ENCODE results near the gene EPHA5. TPM values are rescaled to one million over a fixed set of nuclear protein-coding genes. Genes with fewer than 3 reads are reported as not detected.

The EPHA5 gene
- polyA plus RNA-seq, 1 donor (not counting 4 experiments of a cell fraction or from before 2014, with no cell fraction given) = not detected

DNA sequence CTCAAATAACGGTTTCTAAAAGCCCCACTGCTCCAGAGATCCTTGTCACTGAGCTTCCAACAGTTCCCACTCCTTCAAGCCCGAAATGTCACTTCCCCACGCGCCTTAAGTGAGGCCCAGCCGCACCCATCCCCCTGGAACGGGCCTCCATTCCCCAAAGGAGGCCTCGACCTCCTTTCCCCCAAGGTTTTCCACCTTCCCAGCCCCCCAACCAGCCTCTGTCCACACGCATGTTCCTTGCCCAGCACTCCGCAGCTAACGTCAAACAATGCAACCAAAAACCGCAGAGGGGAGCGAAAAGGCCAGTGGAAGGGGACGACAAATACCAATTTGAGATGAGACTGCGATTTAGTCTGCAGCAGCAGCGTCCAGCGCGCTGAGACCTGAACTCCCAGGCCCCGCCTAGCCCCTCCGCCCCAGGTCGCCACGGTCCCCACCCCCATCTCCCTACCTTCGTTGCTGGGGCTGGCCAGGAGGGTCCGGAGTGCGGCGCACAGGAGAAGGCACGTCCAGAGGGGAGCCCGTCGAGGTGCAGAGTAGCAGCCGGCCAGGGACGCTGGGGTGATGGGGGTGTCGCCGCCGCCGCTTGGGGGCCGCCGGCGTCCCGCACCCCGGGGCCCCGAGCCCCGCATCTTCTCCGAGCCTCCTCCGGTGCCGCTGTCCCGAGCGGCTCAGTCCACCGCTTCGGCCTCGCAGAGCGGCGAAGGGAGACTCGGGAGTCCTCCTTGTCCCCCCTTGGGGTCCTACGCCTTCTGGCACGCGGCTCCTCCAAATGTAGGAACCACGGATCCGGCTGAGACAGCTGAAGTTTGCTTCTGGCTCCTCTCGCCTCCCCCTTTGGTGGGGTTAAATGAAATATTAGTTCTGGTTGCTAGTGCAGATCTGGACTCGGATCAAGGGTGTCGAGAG lies 924 bp downstream of the EPHA5 start:
- Histone ChIP-seq H3K4me1 (ENCODE audit: control insufficient read depth, extremely low read depth, insufficient read depth, low read length) (peaks cover 11% of the 10 kb centered on the region), H3K9ac (ENCODE audit: control insufficient read depth, extremely low read depth, insufficient read depth, low read length) (no peak overlapping the region), H4K20me1 (ENCODE audit: control insufficient read depth, extremely low read depth, insufficient read depth, low read length) (peaks cover 2% of the 10 kb centered on the region), H3K79me2 (ENCODE audit: control insufficient read depth, insufficient read depth, low read length) (no peaks in the 10 kb centered on the region), H3K4me2 (ENCODE audit: control insufficient read depth, extremely low read depth, insufficient read depth, low read depth, low read length) (peak overlapping the region; percentile 86), H3K36me3 (ENCODE audit: control insufficient read depth in 2 of 2, extremely low read depth in 1 of 2, insufficient read depth in 2 of 2, low read length in 2 of 2) (no peaks in the 10 kb centered on the region), H3K9me3 (ENCODE audit: control insufficient read depth, low read depth, low read length) (no peaks in the 10 kb centered on the region), H3K9me1 (ENCODE audit: control insufficient read depth, extremely low read depth, insufficient read depth, low read length) (no peaks in the 10 kb centered on the region), H3K27me3 (ENCODE audit: control insufficient read depth, extremely low read depth, insufficient read depth, low read length) (peaks cover 42% of the 10 kb centered on the region), H3K4me3 (ENCODE audit: control insufficient read depth in 2 of 3, extremely low read depth in 1 of 3, insufficient read depth in 2 of 3, low read depth in 1 of 3, low read length in 3 of 3) (peak overlapping the region in 2 of 3 experiments; percentile 61 to 62), H3K27ac (ENCODE audit: control insufficient read depth, insufficient read depth, low read length) (no peak overlapping the region), H2AFZ (ENCODE audit: control insufficient read depth, low read length) (peak overlapping the region; percentile 8)
- DNase-seq (ENCODE audit: low read depth, low spot score) (no peak), FAIRE-seq (no peak)
- dilution Hi-C loops (cut with MboI; ENCODE audit: extremely low pct_ligation_motif_present, low sequenced_read_pairs) = no loop called here
- TF ChIP-seq EZH2 (IDR thresholded peaks at IDR 0.05; ENCODE audit: low read length) = peak; percentile 43
- TF ChIP-seq, protein P1, sequence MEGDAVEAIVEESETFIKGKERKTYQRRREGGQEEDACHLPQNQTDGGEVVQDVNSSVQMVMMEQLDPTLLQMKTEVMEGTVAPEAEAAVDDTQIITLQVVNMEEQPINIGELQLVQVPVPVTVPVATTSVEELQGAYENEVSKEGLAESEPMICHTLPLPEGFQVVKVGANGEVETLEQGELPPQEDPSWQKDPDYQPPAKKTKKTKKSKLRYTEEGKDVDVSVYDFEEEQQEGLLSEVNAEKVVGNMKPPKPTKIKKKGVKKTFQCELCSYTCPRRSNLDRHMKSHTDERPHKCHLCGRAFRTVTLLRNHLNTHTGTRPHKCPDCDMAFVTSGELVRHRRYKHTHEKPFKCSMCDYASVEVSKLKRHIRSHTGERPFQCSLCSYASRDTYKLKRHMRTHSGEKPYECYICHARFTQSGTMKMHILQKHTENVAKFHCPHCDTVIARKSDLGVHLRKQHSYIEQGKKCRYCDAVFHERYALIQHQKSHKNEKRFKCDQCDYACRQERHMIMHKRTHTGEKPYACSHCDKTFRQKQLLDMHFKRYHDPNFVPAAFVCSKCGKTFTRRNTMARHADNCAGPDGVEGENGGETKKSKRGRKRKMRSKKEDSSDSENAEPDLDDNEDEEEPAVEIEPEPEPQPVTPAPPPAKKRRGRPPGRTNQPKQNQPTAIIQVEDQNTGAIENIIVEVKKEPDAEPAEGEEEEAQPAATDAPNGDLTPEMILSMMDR (optimal IDR thresholded peaks at IDR 0.05 in 1 of 3, IDR thresholded peaks at IDR 0.05 in 1 of 3, conservative IDR thresholded peaks at IDR 0.05 in 1 of 3; ENCODE audit: extremely low read depth in 1 of 3, insufficient read depth in 2 of 3, low read length in 3 of 3) = no peak

DNA sequence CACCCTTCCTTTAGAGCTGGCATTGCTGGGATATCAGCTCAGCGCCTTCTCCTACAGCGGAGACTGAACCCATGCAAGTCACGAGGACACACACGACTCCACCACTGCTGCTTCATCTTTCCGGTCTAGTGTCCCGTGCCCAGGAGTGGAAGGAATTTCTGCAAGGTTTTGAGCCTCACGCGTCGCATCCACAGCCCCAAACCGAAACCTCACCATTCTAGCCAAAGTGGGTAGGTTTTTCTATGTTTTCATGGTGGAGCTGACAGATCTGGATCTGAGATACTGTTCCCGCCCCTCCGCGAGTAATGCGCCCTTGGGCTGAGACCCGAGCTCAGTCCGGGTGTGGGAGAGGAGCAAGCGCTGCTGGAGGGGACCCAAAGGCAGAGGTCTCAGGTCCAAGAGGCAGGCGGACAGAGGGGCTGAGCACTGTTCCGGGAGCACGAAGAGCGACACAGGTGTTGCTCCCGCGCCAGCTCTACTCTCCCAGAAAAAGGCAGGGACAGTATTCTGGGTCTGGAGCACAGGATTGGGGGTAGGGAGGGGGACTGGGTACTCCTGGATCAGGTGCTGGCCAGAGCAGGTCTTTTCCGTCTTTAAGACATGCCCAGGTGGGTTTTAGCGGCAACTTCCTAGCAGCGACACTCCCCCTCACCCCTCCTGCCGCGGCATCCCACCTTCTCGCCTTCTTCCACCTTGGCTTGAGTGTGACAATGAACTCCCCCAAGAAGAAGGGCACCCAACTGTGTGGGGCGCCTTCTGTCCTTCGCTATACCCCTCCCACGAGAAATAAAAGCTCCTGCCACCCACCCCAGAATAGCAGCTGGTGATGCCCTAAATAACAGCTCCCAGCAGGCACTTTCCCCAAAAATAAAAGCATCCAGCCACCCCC lies 1.8 kb downstream of the EPHA5 start:
- peak overlapping the region; percentile 52 for H3K4me2 ChIP-seq (ENCODE audit: control insufficient read depth, extremely low read depth, insufficient read depth, low read depth, low read length)
- peaks cover 2% of the 10 kb centered on the region for H4K20me1 ChIP-seq (ENCODE audit: control insufficient read depth, extremely low read depth, insufficient read depth, low read length)
- no peak overlapping the region for H3K9ac ChIP-seq (ENCODE audit: control insufficient read depth, extremely low read depth, insufficient read depth, low read length)
- peaks cover 42% of the 10 kb centered on the region for H3K27me3 ChIP-seq (ENCODE audit: control insufficient read depth, extremely low read depth, insufficient read depth, low read length)
- TF ChIP-seq, protein P1 (optimal IDR thresholded peaks at IDR 0.05 in 1 of 3, IDR thresholded peaks at IDR 0.05 in 1 of 3, conservative IDR thresholded peaks at IDR 0.05 in 1 of 3; ENCODE audit: extremely low read depth in 1 of 3, insufficient read depth in 2 of 3, low read length in 3 of 3) = no peak
- TF ChIP-seq EZH2 (IDR thresholded peaks at IDR 0.05; ENCODE audit: low read length) = peak; percentile 91
- H3K9me1 ChIP-seq (ENCODE audit: control insufficient read depth, extremely low read depth, insufficient read depth, low read length) = no peaks in the 10 kb centered on the region
- H2AFZ ChIP-seq (ENCODE audit: control insufficient read depth, low read length) = peak overlapping the region; percentile 4
- DNase-seq (ENCODE audit: low read depth, low spot score) (no peak), FAIRE-seq (no peak)
- H3K9me3 ChIP-seq (ENCODE audit: control insufficient read depth, low read depth, low read length) = no peaks in the 10 kb centered on the region
- peaks cover 11% of the 10 kb centered on the region for H3K4me1 ChIP-seq (ENCODE audit: control insufficient read depth, extremely low read depth, insufficient read depth, low read length)
- no peaks in the 10 kb centered on the region for H3K36me3 ChIP-seq (ENCODE audit: control insufficient read depth in 2 of 2, extremely low read depth in 1 of 2, insufficient read depth in 2 of 2, low read length in 2 of 2)
- H3K4me3 ChIP-seq (ENCODE audit: control insufficient read depth in 2 of 3, extremely low read depth in 1 of 3, insufficient read depth in 2 of 3, low read depth in 1 of 3, low read length in 3 of 3) = peak overlapping the region in 1 of 3 experiments; percentile 36
- no peaks in the 10 kb centered on the region for H3K79me2 ChIP-seq (ENCODE audit: control insufficient read depth, insufficient read depth, low read length)
- dilution Hi-C loops (cut with MboI; ENCODE audit: extremely low pct_ligation_motif_present, low sequenced_read_pairs) = no loop called here
- no peak overlapping the region for H3K27ac ChIP-seq (ENCODE audit: control insufficient read depth, insufficient read depth, low read length)

Data from keratinocyte (primary cell).